Measurements from ENCODE around the gene SYMPK.
A peak's percentile ranks its signal among the peaks of the same experiment; 100 is the strongest.
"Not testable (repeated sequence)": the region's sequence is repeated elsewhere in the genome, so short reads cannot be mapped to it uniquely, and the experiment has no call there.

SYMPK gene

DNA sequence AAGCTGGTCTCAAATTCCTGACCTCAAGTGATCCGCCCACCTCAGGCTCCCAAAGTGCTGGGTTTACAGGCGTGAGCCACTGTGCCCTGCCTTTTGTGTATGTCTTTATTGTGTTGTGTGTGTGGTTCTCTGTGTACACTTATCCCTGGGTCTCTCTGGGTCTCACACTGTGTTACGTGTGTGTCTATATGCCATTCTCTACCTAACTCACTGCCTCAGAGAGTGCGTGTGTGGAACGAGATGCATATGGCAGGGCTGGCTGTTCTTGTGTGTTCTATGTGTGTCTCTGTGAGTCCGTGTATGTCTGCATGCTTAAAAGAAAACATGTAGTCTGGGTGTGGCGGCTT, 11.6 kb upstream of the SYMPK start:
- no peak for TF ChIP-seq TAF1 (IDR thresholded peaks at IDR 0.05; ENCODE audit: borderline replicate concordance, low read depth, low read length)
- TF ChIP-seq POLR2AphosphoS5 (IDR thresholded peaks at IDR 0.05; ENCODE audit: low read depth, low read length): no peak
- TF ChIP-seq POLR2A (IDR thresholded peaks at IDR 0.05; ENCODE audit: low read depth, low read length): no peak
- FAIRE-seq (no peak), DNase-seq (ENCODE audit: insufficient read length) (no peak)

DNA sequence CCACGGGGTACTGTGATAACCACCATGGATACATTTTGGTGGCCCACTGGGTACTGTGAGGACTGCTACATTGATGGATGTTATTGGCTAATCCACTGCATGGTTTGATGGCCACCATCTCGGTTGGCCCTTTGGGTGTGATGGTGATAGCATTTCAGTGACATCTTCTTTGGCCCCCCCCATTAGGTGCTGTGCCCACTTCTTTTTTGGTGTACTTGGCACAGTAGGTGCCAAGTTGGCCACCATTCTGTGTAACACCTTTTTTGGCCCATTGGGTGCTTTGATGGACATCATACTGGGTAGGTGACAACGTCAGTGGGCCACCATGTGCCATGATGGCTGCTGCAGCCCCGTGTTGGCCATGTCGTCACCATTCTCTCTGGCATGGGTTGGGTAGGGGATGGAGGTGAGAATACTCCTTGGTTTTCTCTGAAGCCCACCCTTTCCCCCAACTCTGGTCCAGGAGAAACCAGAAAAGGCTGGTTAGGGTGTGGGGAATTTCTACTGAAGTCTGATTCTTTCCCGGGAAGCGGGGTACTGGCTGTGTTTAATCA, 10.3 kb upstream of the SYMPK start:
- DNase-seq (ENCODE audit: insufficient read length) (no peak), FAIRE-seq (no peak)
- TF ChIP-seq POLR2AphosphoS5 (IDR thresholded peaks at IDR 0.05; ENCODE audit: low read depth, low read length) (no peak), TAF1 (IDR thresholded peaks at IDR 0.05; ENCODE audit: borderline replicate concordance, low read depth, low read length) (no peak), POLR2A (IDR thresholded peaks at IDR 0.05; ENCODE audit: low read depth, low read length) (no peak)

DNA sequence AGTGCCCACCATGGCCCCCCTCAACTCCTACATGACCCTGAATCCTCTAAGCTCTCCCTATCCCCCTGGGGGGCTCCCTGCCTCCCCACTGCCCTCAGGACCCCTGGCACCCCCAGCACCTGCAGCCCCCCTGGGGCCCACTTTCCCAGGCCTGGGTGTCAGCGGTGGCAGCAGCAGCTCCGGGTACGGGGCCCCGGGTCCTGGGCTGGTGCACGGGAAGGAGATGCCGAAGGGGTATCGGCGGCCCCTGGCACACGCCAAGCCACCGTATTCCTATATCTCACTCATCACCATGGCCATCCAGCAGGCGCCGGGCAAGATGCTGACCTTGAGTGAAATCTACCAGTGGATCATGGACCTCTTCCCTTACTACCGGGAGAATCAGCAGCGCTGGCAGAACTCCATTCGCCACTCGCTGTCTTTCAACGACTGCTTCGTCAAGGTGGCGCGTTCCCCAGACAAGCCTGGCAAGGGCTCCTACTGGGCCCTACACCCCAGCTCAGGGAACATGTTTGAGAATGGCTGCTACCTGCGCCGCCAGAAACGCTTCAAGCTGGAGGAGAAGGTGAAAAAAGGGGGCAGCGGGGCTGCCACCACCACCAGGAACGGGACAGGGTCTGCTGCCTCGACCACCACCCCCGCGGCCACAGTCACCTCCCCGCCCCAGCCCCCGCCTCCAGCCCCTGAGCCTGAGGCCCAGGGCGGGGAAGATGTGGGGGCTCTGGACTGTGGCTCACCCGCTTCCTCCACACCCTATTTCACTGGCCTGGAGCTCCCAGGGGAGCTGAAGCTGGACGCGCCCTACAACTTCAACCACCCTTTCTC, 9.4 kb upstream of the SYMPK start:
- FAIRE-seq (no peak), DNase-seq (ENCODE audit: insufficient read length) (no peak)
- TF ChIP-seq POLR2AphosphoS5 (IDR thresholded peaks at IDR 0.05; ENCODE audit: low read depth, low read length) (no peak), TAF1 (IDR thresholded peaks at IDR 0.05; ENCODE audit: borderline replicate concordance, low read depth, low read length) (no peak), POLR2A (IDR thresholded peaks at IDR 0.05; ENCODE audit: low read depth, low read length) (no peak)

DNA sequence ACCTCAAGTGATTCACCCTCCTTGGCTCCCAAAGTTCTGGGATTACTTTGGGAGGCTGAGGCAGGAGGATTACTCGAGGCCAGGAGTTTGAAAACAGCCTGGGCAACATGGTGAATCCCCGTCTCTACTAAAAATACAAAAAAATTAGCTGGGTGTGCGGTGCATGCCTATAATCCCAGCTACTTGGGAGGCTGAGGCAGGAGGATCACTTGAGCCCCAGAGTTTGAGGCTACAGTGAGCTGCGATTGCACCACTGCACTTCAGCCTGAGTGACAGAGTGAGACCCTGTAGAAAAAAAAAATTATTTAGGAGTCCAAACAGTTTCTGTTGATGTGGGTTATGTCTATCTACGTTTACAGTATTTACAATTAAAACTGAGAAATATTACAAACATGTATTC, 7.9 kb upstream of the SYMPK start:
- DNase-seq (ENCODE audit: insufficient read length) (no peak), FAIRE-seq (no peak)
- TF ChIP-seq TAF1 (IDR thresholded peaks at IDR 0.05; ENCODE audit: borderline replicate concordance, low read depth, low read length) (no peak), POLR2A (IDR thresholded peaks at IDR 0.05; ENCODE audit: low read depth, low read length) (no peak), POLR2AphosphoS5 (IDR thresholded peaks at IDR 0.05; ENCODE audit: low read depth, low read length) (no peak)

DNA sequence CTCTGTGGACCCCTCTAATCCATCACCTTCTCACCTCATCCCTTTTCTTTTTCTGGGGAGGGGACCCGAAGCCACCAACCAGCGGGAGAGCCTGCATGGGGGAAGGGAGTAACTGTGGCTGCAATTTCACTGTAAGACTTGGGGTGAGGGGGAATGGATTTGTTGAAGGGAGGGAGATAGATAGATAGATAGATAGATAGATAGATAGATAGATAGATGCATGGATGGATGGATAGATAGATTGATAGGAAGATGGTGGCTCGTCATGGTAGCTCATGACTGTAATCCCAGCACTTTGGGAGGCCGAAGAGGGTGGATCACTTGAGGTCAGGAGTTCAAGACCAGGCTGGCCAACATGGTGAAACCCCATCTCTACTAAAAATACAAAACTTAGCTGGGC, 4.3 kb upstream of the SYMPK start:
- not testable (repeated sequence) for DNase-seq (ENCODE audit: insufficient read length); FAIRE-seq

DNA sequence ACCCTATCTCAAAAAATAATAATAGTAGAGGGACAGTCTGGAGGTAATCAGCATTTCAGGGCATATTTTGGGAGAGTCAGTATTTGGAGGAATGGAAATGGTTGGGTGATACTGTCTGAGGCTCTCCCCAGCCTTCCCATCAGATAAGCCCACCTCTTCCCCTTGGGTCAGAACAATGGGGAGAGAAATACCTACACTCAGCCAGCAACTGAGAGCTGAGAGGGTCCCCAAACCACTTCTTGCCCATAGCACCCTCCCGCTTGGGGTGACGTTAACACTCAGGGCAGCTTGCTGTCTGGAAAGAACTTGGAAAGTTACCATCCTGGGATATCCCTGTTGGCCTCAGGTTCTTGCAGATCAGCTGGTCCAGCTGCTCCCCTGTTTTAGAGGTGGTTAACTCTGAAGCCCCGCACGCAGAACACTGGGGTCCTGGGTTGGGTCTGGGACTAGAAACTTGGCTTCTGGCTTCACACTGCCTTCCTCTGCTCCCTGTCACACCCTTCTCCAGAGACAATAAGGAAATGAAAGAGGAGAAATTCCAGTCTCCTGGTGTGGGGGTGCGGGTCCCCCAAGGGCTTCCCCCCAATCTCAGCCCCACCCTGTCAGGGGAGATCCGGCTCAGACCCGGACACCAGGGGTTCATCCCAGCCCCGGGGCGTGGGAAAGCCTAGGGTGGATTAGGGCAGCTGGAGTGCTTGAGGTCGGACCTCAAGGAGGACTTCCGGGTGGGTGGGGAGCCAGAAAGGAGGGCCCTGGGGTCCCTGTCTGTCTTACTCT, 3.6 kb upstream of the SYMPK start:
- no peak for FAIRE-seq
- TF ChIP-seq POLR2AphosphoS5 (IDR thresholded peaks at IDR 0.05; ENCODE audit: low read depth, low read length): no peak
- no peak for TF ChIP-seq POLR2A (IDR thresholded peaks at IDR 0.05; ENCODE audit: low read depth, low read length)
- TF ChIP-seq TAF1 (IDR thresholded peaks at IDR 0.05; ENCODE audit: borderline replicate concordance, low read depth, low read length): no peak

DNA sequence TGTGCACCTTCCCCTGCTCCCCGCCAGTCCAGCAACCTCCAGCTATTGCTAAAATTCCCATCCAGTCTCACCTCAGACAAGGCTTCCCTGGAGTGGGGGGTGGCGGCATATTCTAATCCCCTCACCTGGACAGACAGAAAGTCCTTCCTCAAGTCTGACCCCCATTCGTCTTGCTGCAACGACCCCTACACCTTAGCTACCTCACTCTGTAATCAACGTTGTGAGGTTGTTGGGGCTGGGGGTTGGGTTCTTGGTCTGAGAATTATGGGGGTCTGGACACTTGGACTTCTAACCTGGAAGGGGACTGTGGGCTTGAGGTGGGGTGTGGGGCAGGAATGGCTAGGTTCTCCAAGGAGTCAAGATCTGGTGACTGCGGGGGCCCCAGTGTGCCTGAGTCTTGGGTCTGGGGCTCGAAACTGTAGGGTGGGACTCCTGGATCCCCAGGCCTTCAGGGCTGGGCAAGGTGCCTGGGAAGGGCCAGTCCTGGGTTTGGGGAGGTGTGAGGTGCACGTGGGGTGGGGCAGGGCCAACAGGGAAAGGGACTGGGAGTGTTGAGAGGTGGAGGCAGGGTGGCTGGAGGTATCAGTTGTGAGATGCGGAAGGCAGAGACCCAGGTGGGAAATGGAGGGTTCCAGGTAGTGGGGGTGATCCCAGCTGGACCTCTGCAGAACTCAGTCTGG, 2.5 kb upstream of the SYMPK start:
- no peak for FAIRE-seq
- TF ChIP-seq TAF1 (IDR thresholded peaks at IDR 0.05; ENCODE audit: borderline replicate concordance, low read depth, low read length): no peak
- no peak for DNase-seq (ENCODE audit: insufficient read length)

More for the DNA sequence above, 3.6 kb upstream of the SYMPK start:
- DNase-seq (ENCODE audit: insufficient read length): no peak

DNA sequence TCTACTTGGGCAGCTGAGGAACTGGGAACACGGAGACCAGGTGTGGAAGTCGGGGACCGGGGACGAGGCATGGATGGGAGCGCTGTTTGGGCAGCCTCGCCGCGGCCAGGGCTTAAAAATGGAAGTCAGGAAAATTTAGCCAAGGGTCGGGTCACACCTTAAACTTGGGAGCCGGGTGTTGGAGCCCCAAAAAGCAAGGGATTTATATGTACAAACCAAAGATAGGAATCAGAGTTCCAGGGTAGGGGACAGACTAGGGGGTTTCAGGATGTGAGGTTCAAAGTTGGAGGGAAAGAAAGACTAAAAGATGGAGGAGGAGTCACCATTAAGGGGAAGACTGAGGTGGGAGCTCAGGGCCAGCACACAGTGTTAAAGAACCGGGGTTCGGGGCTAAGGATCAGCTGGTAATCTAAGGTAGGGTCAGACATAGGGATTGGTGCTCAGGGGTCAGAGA, 1.7 kb upstream of the SYMPK start:
- no peak for TF ChIP-seq TAF1 (IDR thresholded peaks at IDR 0.05; ENCODE audit: borderline replicate concordance, low read depth, low read length)
- DNase-seq (ENCODE audit: insufficient read length): no peak
- FAIRE-seq: no peak

DNA sequence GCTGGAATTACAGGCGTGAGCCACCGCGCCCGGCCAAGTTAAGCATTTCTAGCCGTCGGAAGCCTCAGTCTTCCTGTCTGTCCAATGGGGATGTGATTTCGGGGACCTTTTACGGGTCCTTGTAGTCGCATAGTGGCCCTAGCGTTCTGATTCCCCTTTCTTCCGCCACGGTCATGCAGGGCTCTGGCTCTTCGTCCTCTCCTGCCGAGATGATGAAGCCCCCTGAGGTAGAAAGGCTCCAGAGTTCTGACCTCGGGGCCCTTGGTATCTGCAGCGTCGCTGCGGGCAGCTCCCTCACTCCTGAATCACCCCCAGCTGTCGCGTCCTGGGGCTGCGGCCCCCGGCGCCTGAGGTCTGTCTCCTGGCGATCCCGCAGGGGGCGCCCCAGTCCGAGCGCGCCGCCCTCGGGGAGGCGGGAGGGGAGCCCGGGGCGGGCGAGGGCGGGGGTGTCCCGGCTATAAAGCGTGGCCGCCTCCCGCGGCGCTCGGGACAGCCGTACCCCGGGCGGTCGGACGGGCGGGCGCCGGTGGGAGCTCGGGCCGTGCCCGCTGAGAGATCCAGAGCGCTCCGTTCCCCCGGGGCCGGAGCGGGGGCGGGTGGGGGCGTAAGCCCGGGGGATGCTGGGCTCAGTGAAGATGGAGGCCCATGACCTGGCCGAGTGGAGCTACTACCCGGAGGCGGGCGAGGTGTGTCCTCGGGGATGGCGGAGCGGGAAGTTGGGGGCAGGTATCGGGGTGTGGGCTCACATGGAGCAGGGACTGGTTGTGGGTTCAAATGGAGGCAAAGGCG, 1.1 kb upstream of the SYMPK start, which contains the start of gene FOXA3:
Gene FOXA3 (plus strand): TSS at position 487 of the 789 bp plus-strand sequence. CDS start 131 bp downstream, at position 618.
- TF ChIP-seq POLR2AphosphoS5 (IDR thresholded peaks at IDR 0.05; ENCODE audit: low read depth, low read length) (no peak), TAF1 (IDR thresholded peaks at IDR 0.05; ENCODE audit: borderline replicate concordance, low read depth, low read length) (no peak), POLR2A (IDR thresholded peaks at IDR 0.05; ENCODE audit: low read depth, low read length) (no peak)
- no peak for FAIRE-seq
- DNase-seq (ENCODE audit: insufficient read length): peak; percentile 85

DNA sequence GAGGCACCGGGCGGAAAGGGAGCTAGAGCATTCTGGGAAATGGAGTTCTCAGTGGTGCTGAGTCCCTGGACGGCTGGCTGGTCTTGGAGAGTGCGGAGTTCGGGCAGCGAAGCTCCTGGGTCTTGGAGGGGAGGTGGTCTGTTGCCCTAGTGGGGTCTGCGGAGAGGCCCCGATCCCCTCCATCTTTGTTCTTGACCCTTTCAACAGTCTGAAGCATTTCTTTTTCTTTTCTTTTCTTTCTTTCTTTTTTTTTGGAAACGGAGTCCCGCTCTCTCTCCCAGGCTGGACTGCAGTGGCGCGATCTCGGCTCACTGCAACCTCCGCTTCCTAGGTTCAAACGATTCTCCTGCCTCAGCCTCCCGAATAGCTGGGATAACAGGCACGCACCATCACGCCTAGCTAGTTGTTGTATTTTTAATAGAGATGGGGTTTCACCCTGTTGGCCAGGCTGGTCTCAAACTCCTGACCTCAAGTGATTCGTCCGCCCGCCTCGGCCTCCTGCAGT, 440 bp upstream of the SYMPK start:
- TF ChIP-seq POLR2AphosphoS5 (IDR thresholded peaks at IDR 0.05; ENCODE audit: low read depth, low read length): no peak
- TF ChIP-seq TAF1 (IDR thresholded peaks at IDR 0.05; ENCODE audit: borderline replicate concordance, low read depth, low read length): no peak
- no peak for TF ChIP-seq POLR2A (IDR thresholded peaks at IDR 0.05; ENCODE audit: low read depth, low read length)
- FAIRE-seq: no peak
- no peak for DNase-seq (ENCODE audit: insufficient read length)

DNA sequence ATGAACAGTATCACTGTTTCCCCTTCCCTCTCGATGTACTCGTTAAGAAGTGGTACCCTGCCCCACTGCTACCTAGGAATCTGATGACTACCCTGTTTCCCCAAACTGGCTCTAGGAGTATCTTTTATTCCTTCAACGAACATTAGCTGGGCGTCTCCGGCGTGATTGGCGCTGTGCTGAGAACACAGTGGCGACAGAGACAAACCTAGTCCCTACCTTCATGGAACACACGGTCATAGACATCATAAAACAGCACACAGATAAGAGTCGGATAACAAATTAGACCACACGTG, 730 bp downstream of the SYMPK start:
- no peak for TF ChIP-seq TAF1 (IDR thresholded peaks at IDR 0.05; ENCODE audit: borderline replicate concordance, low read depth, low read length)
- TF ChIP-seq POLR2A (IDR thresholded peaks at IDR 0.05; ENCODE audit: low read depth, low read length): no peak
- TF ChIP-seq POLR2AphosphoS5 (IDR thresholded peaks at IDR 0.05; ENCODE audit: low read depth, low read length): no peak
- no peak for FAIRE-seq
- no peak for DNase-seq (ENCODE audit: insufficient read length)

All from GM12892 (cell line).